Midbrain (tissue), 1 donor: ENCODE measurements around the gene OSTN.

ENCODE experiments used
- DNase-seq: peaks from one replicate; lab custom pipeline; 2025; lab: John Stamatoyannopoulos, UW

Gene OSTN

DNA sequence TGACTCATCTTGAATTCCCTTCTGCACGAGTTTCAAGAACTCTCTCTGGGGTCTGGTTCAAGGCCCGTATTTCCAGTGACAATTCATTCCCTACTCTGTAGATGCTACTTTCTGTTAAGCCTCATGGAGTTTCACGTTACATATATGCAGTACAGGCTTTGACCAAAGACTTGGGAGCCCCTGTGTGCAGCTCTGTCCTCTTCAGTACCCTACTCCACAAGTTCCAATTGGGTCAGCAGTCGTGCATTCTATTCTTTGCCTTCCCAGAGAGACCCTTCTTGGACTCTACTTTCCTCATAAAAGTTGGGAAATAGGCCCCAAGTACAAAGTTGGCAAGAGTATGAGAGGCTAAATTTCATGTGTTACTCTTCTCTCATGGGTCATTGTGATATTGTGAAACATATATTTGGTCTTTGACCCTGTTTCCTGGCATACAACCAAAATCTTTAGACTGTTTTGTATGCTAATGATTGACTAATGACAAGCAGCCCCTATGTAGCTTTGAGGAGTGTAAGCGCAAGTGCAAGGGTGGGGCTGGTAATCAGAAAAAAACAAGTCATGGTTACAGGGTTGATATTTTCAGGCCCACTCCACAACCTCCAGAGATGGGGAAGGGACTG, 115.2 kb downstream of the OSTN start:
- no peak for DNase-seq
